Stimulated activated naive CD8-positive, alpha-beta T cell treated with anti-CD3 and anti-CD28 coated beads, Interleukin-15, Interleukin-2, amounts not matched to agents 100 ng/mL and 50 ng/mL, for 24 hours (primary cell): ENCODE data around the gene DENND2D.

ENCODE experiments used
- H3K27ac Mint-ChIP-seq: one replicate; pipeline ENCODE4 v1.8.0; 2021; ENCODE audit warnings: mild to moderate bottlenecking, mixed read lengths
- H3K27me3 Mint-ChIP-seq: one replicate; pipeline ENCODE4 v1.8.0; 2021; ENCODE audit warnings: mixed read lengths
- H3K36me3 Mint-ChIP-seq: one replicate; pipeline ENCODE4 v1.8.0; 2021; ENCODE audit warnings: low read depth, mixed read lengths
- H3K4me1 Mint-ChIP-seq: one replicate; pipeline ENCODE4 v1.8.0; 2021; ENCODE audit warnings: low read depth, mixed read lengths
- H3K4me3 Mint-ChIP-seq: one replicate; pipeline ENCODE4 v1.8.0; 2021; ENCODE audit warnings: mild to moderate bottlenecking, mixed read lengths
- H3K9me3 Mint-ChIP-seq: one replicate; pipeline ENCODE4 v1.8.0; 2021; ENCODE audit warnings: mixed read lengths

The DENND2D gene

DNA sequence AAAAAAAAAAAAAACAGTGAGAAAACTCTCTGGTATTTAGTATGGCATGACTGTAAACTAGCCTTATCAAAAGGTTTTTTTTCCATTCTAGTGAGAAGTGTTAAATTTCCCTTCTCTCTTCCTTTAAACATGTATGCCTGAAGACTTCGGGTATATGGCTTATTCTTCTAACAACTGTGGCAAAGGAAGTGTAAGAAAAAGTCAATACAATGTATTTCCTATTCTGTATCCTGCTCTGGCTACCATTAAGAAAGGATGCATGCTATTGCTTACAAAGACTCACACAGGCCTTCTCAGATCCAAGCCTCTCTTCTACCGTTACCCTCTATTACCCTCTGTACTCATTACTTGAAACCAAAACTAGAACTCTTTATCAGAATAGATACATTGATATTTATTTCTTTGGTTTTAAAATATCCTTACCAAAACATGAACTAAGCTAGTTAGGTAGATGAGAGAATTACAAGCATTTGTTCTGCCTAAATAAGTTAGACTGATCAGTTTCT is 52.0 kb downstream of the DENND2D start:
- H3K4me3 Mint-ChIP-seq, result no peak overlapping the region
- no peak overlapping the region for H3K27ac Mint-ChIP-seq
- H3K4me1 Mint-ChIP-seq, result peaks cover 81% of the 10 kb centered on the region
- no peaks in the 10 kb centered on the region for H3K9me3 Mint-ChIP-seq
- peaks cover 81% of the 10 kb centered on the region for H3K36me3 Mint-ChIP-seq
- H3K27me3 Mint-ChIP-seq, result no peaks in the 10 kb centered on the region

DNA sequence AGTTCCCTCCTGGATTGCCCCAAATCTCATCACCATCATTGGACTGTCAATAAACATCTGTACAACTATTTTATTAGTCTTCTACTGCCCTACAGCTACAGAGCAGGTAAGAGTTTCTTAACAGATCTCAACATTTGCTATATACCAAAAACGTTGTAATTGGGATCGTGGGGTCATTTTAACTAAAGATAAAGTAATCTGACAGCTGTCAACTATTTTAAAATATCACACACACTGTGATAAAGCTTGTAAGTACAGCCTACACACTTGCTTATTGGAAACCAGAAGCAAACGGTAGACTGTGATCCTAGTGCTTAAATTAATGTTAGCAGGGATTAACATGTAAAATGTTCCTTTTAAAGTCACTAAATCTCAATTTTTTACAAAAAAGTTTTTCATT is 52.5 kb downstream of the DENND2D start:
- H3K4me1 Mint-ChIP-seq, result peaks cover 80% of the 10 kb centered on the region
- no peaks in the 10 kb centered on the region for H3K9me3 Mint-ChIP-seq
- H3K27ac Mint-ChIP-seq, result no peak overlapping the region
- H3K4me3 Mint-ChIP-seq, result no peak overlapping the region
- H3K36me3 Mint-ChIP-seq, result peaks cover 76% of the 10 kb centered on the region
- no peaks in the 10 kb centered on the region for H3K27me3 Mint-ChIP-seq

DNA sequence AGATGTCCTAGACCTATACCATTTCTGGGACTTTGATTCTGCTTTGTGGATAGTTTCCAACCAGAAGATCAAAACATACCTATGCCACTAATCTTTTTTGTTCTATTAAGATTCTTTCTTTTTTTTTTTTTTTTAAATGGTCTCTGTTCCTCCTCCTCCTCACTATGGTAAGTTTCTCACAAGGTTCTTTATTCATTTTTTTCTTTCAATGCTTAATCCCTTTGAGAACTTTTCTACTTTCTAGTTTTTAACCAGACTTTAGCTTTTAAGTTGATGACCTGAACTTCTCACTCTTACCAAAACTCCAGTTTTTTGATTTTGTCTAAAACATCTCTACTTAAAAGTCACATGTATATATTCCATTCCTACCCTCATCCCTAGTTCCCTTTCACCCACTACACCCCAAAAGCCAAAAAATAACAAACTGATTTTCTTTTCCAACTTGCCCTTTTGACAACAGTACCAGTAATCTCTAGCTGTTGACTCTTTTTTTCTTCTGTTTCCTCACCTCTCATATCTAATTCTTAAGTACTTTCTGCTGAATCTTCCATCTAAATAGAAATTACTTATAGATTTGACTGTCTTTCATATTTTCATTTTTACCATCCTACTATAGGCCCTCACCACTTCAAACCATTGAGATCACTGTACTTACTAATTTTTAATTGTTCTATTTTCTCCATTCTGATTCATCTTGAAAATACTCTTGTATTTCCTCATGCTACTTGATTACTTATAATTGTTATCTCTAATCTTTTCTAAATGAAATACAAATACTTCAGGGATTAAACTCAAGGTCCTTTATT is 54.3 kb downstream of the DENND2D start:
- peaks cover 81% of the 10 kb centered on the region for H3K4me1 Mint-ChIP-seq
- no peaks in the 10 kb centered on the region for H3K27me3 Mint-ChIP-seq
- H3K9me3 Mint-ChIP-seq, result no peaks in the 10 kb centered on the region
- peaks cover 60% of the 10 kb centered on the region for H3K36me3 Mint-ChIP-seq
- peak overlapping the region; percentile 5 for H3K4me3 Mint-ChIP-seq
- peak overlapping the region; percentile 74 for H3K27ac Mint-ChIP-seq

DNA sequence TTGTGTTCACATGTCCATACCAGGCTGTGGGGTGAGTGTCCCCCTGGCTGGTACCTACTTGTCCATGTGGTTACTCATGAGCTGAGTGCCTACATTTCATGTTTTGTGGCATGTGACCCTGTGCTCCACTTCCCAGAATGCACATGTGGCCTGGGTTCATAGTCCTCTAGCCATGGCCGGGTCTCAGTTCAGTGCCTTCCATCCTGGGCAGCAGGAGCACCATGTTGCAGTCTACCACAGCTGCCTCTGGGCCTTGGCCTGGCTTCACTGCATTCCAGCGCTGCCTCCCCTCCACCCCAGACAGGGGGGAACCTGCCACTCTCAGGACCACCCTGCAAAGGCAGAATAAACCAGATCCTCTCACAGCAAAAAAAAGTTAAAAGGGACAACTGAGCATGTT is 54.9 kb downstream of the DENND2D start:
- Mint-ChIP-seq H3K9me3 (no peaks in the 10 kb centered on the region), H3K27me3 (no peaks in the 10 kb centered on the region), H3K4me1 (peaks cover 84% of the 10 kb centered on the region), H3K27ac (peak overlapping the region; percentile 74), H3K36me3 (peaks cover 54% of the 10 kb centered on the region), H3K4me3 (no peak overlapping the region)

DNA sequence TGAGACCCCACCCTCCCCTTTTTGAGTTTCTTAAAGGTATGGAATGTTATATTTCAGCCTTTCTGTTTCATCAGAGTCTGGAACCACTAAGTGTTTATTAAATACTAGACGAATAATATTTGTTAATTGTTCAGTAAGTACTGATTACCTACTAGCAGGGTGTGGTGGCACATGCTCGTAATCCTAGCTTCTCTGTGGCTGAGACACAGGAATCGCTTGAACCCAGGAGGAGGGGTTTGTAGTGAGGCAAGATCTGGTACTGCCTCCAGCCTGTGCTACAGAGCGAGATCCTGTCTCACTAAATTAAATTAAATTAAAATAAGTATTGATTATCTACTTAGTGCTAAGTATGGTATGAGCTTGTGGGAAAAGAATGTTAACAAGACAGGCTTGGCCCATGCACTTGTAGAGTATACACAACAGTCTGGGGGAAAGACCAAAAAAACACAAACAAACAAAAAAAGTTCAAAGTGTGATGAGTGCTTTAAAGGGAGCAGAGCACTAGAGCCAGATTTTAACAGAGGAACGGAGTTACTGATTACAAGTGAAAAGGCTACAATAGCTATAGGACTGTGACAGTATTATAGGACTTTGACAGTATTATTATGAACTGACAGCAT is 58.0 kb downstream of the DENND2D start:
- H3K36me3 Mint-ChIP-seq, result peaks cover 30% of the 10 kb centered on the region
- no peaks in the 10 kb centered on the region for H3K9me3 Mint-ChIP-seq
- H3K27me3 Mint-ChIP-seq, result no peaks in the 10 kb centered on the region
- no peak overlapping the region for H3K4me3 Mint-ChIP-seq
- H3K27ac Mint-ChIP-seq, result no peak overlapping the region
- H3K4me1 Mint-ChIP-seq, result peaks cover 76% of the 10 kb centered on the region

DNA sequence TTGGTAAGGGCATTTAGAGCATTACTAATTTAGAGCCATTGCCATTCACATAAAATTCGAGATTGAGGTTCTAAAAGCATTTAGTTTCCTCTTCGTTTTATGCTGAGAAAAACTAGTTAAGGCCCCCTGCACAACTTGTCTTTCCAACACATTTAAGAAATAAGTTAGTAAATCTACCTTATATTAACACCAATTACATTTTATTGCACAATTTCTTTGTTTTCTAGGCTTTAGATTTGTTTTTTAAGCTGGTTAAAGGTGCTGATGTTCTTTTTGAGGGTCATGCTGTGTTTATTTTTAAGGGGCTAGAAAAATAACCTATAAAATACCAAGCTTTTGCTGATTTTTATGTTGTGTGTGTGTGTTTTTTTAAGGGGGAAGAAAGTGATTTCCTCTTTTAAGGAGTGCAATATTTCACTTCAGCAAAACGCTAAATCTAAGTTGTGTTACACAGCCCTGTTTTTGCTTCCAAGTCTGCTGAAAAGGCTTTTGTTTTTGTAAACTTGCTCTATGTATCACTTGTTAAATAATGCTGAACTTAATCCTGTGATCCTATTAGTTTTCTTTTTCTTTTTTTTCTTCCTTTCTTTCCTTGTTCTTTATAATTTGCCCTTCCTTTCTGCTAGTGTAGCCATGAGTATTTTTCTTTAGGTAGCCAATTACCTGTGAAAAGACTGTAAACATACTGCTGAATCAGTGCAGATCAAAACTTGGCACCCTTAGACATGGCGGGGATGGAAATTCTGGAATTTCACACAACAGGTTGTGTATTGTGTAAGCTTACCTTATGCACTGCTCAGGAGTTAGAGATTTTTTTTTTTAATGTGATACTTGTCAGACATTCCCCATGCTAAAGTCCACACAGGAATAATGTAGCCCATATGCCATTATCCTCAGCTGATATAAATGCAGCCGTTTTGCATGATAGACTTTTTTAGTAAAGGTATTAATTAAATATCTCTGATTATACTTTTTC is 58.9 kb downstream of the DENND2D start:
- peaks cover 26% of the 10 kb centered on the region for H3K36me3 Mint-ChIP-seq
- peaks cover 69% of the 10 kb centered on the region for H3K4me1 Mint-ChIP-seq
- H3K27ac Mint-ChIP-seq, result no peak overlapping the region
- no peaks in the 10 kb centered on the region for H3K9me3 Mint-ChIP-seq
- H3K27me3 Mint-ChIP-seq, result no peaks in the 10 kb centered on the region
- H3K4me3 Mint-ChIP-seq, result peak overlapping the region; percentile 91

DNA sequence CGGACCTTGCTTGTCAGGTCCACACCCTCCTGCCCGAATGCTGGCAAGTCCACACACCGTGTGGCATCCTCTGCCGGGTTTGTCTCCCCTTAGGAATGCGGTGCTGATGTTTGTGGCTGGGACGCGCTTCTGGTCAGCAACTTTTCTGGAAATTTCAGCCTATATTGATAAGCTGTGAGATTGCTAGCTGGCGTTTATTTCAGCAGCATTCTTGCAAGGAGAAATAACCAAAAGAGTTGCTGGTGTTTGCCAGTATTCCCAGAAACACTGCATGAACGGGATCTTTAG is 59.8 kb downstream of the DENND2D start:
- Mint-ChIP-seq H3K27ac (peak overlapping the region; percentile 91), H3K36me3 (peaks cover 24% of the 10 kb centered on the region), H3K9me3 (no peaks in the 10 kb centered on the region), H3K27me3 (no peaks in the 10 kb centered on the region), H3K4me1 (peaks cover 60% of the 10 kb centered on the region), H3K4me3 (peak overlapping the region; percentile 91)

DNA sequence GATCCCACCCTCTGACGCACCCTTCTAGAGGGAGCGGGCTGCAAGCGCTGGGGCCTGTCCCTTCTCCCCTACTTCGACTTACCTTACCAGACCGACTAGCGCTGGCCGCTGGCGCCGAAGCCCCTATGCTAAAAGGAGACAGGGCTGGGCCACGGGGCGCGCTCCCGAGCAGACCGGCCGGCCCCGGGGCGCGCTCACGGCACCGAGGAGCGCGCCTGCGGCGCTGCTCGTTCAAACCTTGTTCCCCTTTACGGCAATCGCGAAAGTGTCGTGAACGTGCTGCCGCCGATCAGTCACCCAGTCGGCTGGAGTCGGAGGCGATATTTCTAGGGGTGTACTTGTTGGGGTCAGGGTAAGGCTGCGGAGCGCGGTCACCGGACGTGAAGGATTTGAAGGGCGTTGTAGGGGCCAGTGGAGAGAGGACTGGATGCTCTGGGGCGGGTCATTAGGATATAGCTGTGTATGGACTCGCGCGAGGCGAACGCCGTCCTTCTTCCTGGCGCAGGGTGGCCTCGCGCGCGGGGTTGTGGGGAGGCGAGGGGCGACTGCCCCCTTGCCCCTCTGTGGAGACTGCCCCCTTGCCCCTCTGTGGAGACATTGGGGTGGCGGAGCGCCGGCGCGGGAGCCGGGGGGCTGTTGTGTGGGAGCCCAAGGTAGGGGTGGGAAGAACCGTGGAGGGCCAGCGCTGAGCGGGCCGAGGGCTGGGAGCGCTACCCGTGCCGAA is 60.3 kb downstream of the DENND2D start, which contains the start of the genes CEPT1 and DRAM2:
Gene CEPT1 (plus strand): TSS at position 268 of the 724 bp plus-strand sequence. CDS start 7,492 bp downstream, outside the sequence.
Gene DRAM2 (minus strand): TSS at position 138 of the 724 bp plus-strand sequence. CDS start 8,539 bp downstream, outside the sequence.
- Mint-ChIP-seq H3K36me3 (peaks cover 25% of the 10 kb centered on the region), H3K27me3 (no peaks in the 10 kb centered on the region), H3K27ac (peak within 1 kb of the TSS; percentile 91), H3K9me3 (no peaks in the 10 kb centered on the region), H3K4me3 (peak within 1 kb of the TSS; percentile 91), H3K4me1 (peaks cover 61% of the 10 kb centered on the region)

DNA sequence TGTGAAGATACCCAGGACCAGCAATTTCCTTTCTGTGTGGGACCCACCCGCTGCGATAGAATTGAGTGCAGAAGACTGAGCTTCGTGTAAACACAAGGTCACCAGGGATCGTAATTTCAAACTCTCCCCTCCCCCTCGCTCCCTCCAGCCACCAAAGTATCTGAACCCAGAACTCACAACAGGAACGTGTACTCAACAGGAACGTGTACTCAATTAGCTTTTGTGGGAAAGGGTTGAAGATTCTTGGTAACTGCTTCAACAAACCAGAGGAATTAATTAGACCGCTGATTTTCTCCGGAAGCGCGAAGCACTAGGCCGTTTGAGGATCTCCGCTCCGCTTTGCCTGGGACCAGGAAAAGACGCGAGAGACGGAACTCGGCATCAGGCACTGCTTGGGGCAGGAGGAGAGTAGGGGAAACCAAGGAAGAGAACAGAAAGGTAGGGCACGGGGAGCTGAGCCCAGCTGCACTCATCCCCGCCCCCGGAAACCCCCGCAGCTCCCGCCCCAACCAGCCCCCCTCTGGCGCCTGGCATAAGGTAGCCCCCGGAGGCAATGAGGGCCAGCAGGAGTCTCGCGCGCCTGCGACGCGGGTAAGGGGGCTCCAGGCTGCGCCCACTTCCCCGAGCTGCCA is 61.0 kb downstream of the DENND2D start:
- Mint-ChIP-seq H3K27me3 (no peaks in the 10 kb centered on the region), H3K9me3 (no peaks in the 10 kb centered on the region), H3K4me3 (peak overlapping the region; percentile 91), H3K4me1 (peaks cover 65% of the 10 kb centered on the region), H3K36me3 (peaks cover 29% of the 10 kb centered on the region), H3K27ac (peak overlapping the region; percentile 91)
